Raji (cell line): ENCODE data around the gene ANKRD13B.
A peak's percentile ranks its signal among the peaks of the same experiment; 100 is the strongest.

ENCODE experiments used
- POLR2A ChIP-seq: IDR thresholded peaks from 2 replicates; pipeline ENCODE4 v1.6.1; 2011; ENCODE audit warnings: low read depth, low read length, control low read depth; ENCODE audit not compliant: insufficient read depth

ANKRD13B gene

GRCh38 chr17:29613352-29613837 lies 20.5 kb downstream of the ANKRD13B start:
- no peak for TF ChIP-seq POLR2A

DNA sequence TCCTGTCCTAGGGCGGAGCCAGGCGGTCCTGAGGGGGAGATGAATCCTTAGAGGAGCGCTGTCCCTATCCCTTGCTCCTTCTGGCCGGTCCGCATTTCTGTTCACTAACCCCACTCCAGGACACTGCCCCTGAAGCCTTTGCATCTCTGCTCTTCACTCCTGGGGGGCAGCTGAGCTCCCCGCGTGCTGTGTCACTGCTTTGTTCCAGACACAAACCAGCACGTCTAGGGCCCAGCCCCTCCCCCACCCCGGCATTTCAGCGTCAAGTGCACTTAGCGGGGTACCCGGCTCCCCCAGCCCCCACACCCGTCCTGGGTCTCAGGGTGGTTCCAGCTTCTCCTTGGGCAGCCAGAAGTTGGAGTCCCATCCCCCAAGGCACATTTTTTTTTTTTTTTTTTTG lies 20.9 kb downstream of the ANKRD13B start:
- TF ChIP-seq POLR2A: no peak

GRCh38 chr17:29614349-29615047 lies 21.6 kb downstream of the ANKRD13B start:
- TF ChIP-seq POLR2A: no peak

DNA sequence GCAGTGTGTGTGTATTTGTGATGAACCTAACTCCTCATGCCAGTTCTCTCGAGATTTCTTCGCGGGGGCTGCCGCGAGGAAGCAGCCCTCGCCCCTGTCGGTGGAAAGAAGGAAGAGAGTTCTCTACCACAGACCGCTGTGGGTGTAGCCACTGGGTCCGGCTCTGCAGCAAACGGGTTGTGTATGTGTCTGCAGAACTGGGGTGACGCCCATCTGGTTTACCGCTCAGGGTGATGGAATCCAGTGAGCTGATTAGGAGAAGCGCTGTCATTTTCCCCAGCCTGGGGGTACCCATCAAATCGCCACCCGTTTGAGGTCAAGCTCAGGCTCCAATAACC lies 22.1 kb downstream of the ANKRD13B start:
- no peak for TF ChIP-seq POLR2A

GRCh38 chr17:29615492-29616299 lies 22.8 kb downstream of the ANKRD13B start:
- TF ChIP-seq POLR2A: peak; percentile 54

- TF ChIP-seq POLR2A: no peak
Observed at GRCh38 chr17:29616300-29617048, 23.5 kb downstream of the ANKRD13B start.

DNA sequence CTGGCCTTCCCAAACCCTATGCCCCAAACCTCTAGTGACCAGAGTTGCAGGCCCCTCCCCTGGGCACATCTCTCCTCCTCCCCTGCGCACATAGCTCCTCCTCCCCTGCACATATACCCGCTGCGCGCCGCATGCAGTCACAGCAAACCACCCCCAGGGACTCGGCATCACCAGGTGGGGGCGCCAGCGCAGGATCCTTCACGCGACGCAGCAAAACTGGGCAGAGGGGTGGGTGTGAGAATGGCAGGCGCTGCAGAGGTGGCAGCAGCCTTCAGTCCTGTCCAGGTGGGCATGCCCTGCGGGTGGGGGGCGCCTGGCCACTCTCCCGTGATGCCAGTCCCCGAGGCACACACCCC lies 24.2 kb downstream of the ANKRD13B start:
- peak; percentile 81 for TF ChIP-seq POLR2A

- peak; percentile 58; the same call in 1 of the 2 replicates for TF ChIP-seq POLR2A
Observed at GRCh38 chr17:29617481-29618271, 24.7 kb downstream of the ANKRD13B start.

GRCh38 chr17:29618272-29619065 lies 25.5 kb downstream of the ANKRD13B start:
- TF ChIP-seq POLR2A: no peak

DNA sequence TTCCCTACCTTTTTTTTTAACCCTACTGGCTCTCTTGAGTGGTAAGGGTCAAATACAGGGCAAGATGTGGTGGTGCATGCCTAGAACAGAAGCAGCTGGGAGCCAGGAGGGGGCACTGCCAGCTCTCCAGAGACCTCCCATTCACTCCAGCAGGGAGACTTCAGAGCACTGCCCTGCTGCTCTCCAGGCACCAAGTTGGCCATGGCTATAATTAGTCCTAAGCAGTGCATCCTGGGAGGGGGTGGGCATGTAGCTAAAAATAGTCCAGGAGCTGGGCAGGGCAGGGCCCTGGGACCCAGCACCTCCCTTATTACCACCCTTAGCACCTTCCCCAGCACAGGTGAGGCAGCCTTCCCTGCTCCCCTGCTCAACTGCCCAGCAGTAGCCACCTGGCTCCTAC lies 26.3 kb downstream of the ANKRD13B start:
- TF ChIP-seq POLR2A: no peak

DNA sequence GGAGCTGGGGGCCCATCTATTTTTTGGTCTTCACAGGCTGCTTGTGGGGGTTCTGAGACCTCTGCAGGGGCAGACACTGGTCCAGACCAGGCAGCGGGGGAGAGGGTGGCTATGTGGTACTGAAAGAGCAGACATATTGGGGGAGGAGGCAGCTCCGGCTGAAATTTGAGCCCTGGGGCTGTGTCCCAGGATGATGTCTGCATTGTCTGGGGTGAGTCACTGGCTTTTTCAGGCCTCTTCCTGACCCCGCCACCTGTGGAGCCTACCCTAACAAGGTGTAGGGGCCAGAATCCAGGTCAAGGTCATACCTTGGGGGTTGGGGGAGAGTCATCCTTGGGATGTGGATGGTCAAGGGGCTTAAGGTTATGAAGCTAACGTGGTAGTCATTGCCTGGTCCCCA lies 27.3 kb downstream of the ANKRD13B start:
- no peak for TF ChIP-seq POLR2A

DNA sequence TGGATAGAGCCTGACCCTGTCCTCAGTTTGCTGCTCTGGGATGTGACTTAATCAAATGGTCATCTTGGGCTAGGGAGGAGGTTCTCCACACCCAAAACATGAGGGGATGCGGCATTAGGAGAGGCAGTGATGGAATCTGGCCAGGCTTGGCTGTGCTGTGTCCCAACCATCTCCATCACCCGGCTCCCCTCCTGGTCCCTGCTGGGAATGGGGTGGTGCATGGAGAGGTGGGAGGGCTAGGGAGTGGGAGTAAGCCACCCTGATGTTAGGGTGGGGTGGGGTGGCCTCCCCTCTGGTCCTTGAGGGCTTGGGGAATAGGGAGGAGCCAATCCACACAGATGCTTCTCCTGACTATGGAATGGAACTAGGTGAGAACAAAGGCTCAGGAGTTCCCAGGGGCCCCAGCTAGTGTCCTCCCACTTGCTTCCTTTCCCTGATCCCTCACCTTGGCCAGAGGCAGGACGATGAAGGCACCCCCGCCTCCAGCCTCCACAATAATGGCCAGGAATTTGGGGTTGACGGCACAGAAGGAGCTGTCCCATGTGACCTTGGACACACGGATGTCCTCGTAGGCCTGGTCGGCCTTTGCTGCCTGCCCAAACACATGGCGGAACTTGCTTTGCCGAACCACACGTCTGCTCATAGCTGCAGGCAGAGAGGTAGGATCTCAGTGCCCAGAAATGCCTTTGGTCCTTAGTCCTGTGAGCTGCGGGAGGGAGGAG lies 28.0 kb downstream of the ANKRD13B start:
- no peak for TF ChIP-seq POLR2A

DNA sequence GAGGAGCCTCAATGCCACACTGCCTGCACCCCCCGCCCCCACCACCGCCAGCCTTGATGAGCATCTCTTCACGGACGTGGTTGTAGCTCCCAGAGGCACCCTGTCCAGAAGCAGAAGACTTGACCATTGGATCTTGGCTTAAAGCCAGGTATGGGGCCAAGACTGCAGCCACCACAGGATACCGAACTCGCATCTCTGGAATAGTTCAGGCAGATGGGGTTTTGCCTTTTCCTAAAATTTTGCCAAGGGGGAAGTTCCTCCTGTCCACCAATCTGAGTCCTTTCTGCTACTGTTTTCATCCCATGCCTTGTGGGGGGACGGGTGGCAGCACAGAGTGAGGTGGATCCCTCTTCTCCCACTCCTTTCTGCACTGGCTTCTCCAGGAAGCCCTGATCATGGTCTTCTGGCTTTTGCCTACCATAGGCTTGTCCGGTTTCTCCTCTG lies 28.8 kb downstream of the ANKRD13B start:
- no peak for TF ChIP-seq POLR2A
